ENCODE data around the gene PARP6.

DNA sequence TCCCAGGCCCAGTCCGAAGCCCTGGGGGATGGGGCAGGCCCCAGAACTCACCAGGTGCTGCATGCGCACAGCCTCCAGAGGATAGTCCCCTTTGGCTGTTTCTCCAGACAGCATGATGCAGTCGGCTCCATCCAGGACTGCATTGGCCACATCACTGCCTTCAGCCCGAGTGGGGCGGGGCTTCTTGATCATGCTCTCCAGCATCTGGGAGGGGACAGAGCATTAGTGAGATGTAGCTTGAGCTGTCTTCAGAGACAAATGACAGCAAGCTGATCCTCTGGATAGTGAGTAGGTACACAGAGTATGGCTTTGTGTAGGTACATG lies 65.7 kb downstream of the PARP6 start:
- TF ChIP-seq, protein P1, sequence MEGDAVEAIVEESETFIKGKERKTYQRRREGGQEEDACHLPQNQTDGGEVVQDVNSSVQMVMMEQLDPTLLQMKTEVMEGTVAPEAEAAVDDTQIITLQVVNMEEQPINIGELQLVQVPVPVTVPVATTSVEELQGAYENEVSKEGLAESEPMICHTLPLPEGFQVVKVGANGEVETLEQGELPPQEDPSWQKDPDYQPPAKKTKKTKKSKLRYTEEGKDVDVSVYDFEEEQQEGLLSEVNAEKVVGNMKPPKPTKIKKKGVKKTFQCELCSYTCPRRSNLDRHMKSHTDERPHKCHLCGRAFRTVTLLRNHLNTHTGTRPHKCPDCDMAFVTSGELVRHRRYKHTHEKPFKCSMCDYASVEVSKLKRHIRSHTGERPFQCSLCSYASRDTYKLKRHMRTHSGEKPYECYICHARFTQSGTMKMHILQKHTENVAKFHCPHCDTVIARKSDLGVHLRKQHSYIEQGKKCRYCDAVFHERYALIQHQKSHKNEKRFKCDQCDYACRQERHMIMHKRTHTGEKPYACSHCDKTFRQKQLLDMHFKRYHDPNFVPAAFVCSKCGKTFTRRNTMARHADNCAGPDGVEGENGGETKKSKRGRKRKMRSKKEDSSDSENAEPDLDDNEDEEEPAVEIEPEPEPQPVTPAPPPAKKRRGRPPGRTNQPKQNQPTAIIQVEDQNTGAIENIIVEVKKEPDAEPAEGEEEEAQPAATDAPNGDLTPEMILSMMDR (conservative IDR thresholded peaks at IDR 0.05), result no peak
- no peak for TF ChIP-seq ZFX (IDR thresholded peaks at IDR 0.05)

Measured in C4-2B (cell line).